GM06990 (cell line): Measurements from ENCODE around the gene BRPF3.

ENCODE experiments used
- DNase-seq: peaks from one replicate; pipeline ENCODE4 v3.0.0-alpha.2; 2011; ENCODE audit not compliant: insufficient read length; ENCODE audit errors: extremely low read depth
- H3K27me3 ChIP-seq: replicated peaks from 2 replicates; pipeline ENCODE4 v1.6.0; 2011; ENCODE audit warnings: low read length; ENCODE audit not compliant: control insufficient read depth, insufficient read depth
- H3K36me3 ChIP-seq: 2 replicates; pipeline ENCODE4 v1.5.1; 2011; ENCODE audit warnings: low read length; ENCODE audit not compliant: control insufficient read depth, insufficient read depth
- H3K4me3 ChIP-seq: replicated peaks from 2 replicates; pipeline ENCODE4 v1.5.1; 2011; ENCODE audit warnings: low read depth, mild to moderate bottlenecking, control low read depth, low read length
- CTCF ChIP-seq: IDR thresholded peaks from 2 replicates; pipeline ENCODE4 v1.5.1; 2011; ENCODE audit warnings: low read length, control low read depth, mild to moderate bottlenecking, inconsistent platforms; ENCODE audit not compliant: insufficient read depth, poor library complexity, severe bottlenecking

BRPF3 gene

DNA sequence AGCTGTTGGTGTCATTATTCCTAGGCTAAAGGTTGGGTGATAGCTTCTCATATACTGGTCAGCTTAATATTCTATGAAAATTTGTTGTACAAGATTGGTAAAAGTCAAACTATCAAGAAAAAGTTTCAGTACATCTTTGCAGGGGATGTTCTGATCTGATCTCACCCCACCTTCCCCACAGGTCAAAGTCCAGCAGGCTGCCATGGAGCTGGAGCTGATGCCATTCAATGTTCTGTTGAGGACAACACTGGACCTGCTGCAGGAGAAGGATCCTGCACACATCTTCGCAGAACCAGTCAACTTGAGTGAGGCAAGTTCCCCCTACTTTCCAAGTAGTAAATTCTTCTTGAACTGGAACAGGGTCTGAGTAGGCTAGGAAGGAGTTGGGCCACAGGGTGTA is 13.1 kb downstream of the BRPF3 start:
- no peaks in the 10 kb centered on the region for H3K27me3 ChIP-seq
- H3K4me3 ChIP-seq = no peak overlapping the region
- TF ChIP-seq CTCF = no peak
- no peak for DNase-seq
- peaks cover 17% of the 10 kb centered on the region for H3K36me3 ChIP-seq

DNA sequence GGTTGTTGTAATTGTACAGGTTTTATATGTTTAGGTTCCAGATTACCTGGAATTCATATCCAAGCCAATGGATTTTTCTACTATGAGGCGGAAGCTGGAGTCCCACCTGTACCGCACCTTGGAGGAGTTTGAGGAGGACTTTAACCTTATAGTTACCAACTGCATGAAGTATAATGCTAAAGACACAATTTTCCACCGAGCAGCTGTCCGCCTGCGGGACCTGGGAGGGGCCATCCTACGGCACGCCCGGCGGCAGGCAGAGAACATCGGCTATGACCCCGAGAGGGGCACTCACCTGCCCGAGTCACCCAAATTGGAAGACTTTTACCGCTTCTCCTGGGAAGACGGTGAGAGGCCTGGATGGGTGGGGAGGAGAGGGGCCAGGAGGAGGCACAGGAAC is 13.6 kb downstream of the BRPF3 start:
- Histone ChIP-seq H3K36me3 (peaks cover 17% of the 10 kb centered on the region), H3K4me3 (no peak overlapping the region), H3K27me3 (no peaks in the 10 kb centered on the region)
- no peak for TF ChIP-seq CTCF
- DNase-seq = no peak

- no peaks in the 10 kb centered on the region for H3K27me3 ChIP-seq
- peaks cover 19% of the 10 kb centered on the region for H3K36me3 ChIP-seq
- no peak for TF ChIP-seq CTCF
- no peak overlapping the region for H3K4me3 ChIP-seq
- no peak for DNase-seq
These were observed 14.5 kb downstream of the BRPF3 start for GRCh38 chr6:36210886-36211595.

GRCh38 chr6:36216559-36216958 is 20.0 kb downstream of the BRPF3 start:
- DNase-seq = no peak
- H3K4me3 ChIP-seq = no peak overlapping the region
- H3K27me3 ChIP-seq = no peaks in the 10 kb centered on the region
- TF ChIP-seq CTCF = no peak
- peaks cover 9% of the 10 kb centered on the region for H3K36me3 ChIP-seq

GRCh38 chr6:36217188-36217587 is 20.6 kb downstream of the BRPF3 start:
- peaks cover 11% of the 10 kb centered on the region for H3K36me3 ChIP-seq

More at GRCh38 chr6:36217188-36217587, 20.6 kb downstream of the BRPF3 start:
- Histone ChIP-seq H3K27me3 (no peaks in the 10 kb centered on the region), H3K4me3 (no peak overlapping the region)
- no peak for DNase-seq
- no peak for TF ChIP-seq CTCF
